Measurements from ENCODE around the gene SEPTIN6.

SEPTIN6 gene

GRCh38 chrX:119693040-119693995 lies at the start of gene SEPTIN6:
SEPTIN6 (minus strand) TSS chrX:119693168; CDS start chrX:119693105, 63 bp downstream.
- DNase-seq, result peak; percentile 39

GRCh38 chrX:119738742-119739141 lies 45.8 kb upstream of the SEPTIN6 start:
- DNase-seq, result no peak

GRCh38 chrX:119736206-119736764 lies 43.3 kb upstream of the SEPTIN6 start:
- no peak for DNase-seq

GRCh38 chrX:119735467-119735866 lies 42.5 kb upstream of the SEPTIN6 start:
- DNase-seq, result no peak

- no peak for DNase-seq
These were observed 42.0 kb upstream of the SEPTIN6 start for GRCh38 chrX:119734897-119735339.

GRCh38 chrX:119729408-119730201 lies 36.6 kb upstream of the SEPTIN6 start:
- DNase-seq, result peak; percentile 6

- DNase-seq, result no peak
These were observed 35.5 kb upstream of the SEPTIN6 start for GRCh38 chrX:119728487-119728886.

GRCh38 chrX:119726900-119727555 lies 34.1 kb upstream of the SEPTIN6 start:
- DNase-seq, result no peak

GRCh38 chrX:119721926-119722325 lies 29.0 kb upstream of the SEPTIN6 start:
- no peak for DNase-seq

GRCh38 chrX:119721487-119721886 lies 28.5 kb upstream of the SEPTIN6 start:
- DNase-seq, result no peak

- no peak for DNase-seq
These were observed 16.7 kb upstream of the SEPTIN6 start for GRCh38 chrX:119709630-119710029.

- no peak for DNase-seq
These were observed 16.0 kb upstream of the SEPTIN6 start for GRCh38 chrX:119708936-119709335.

- no peak for DNase-seq
These were observed 13.6 kb upstream of the SEPTIN6 start for GRCh38 chrX:119706616-119707015.

GRCh38 chrX:119698845-119699244 lies 5.9 kb upstream of the SEPTIN6 start:
- peak; percentile 22 for DNase-seq

GRCh38 chrX:119696251-119696890 lies 3.4 kb upstream of the SEPTIN6 start:
- DNase-seq, result no peak

- DNase-seq, result no peak
These were observed 2.6 kb upstream of the SEPTIN6 start for GRCh38 chrX:119695535-119696050.

- no peak for DNase-seq
These were observed 1.9 kb upstream of the SEPTIN6 start for GRCh38 chrX:119694601-119695534.

GRCh38 chrX:119693996-119694451 lies 1.1 kb upstream of the SEPTIN6 start:
- no peak for DNase-seq

- DNase-seq, result peak; percentile 2
These were observed 553 bp downstream of the SEPTIN6 start for GRCh38 chrX:119692191-119693039.

All from amniotic stem cell (primary cell).